Measurements from ENCODE around the gene GSTT4. TPM values are rescaled to one million over a fixed set of nuclear protein-coding genes. Genes with fewer than 3 reads are reported as not detected.

GSTT4 gene
- total RNA-seq, 4 donors from 2014 or later, result not detected

- intact Hi-C loops (cut with DNase I; ENCODE audit: low total_unique reads), result no loop called here
- H3K4me1 ChIP-seq, result peaks cover 8 to 19% (median 12%) of the 10 kb centered on the region in 4 donors
- no peak overlapping the region for H3K4me3 ChIP-seq
- H3K27ac ChIP-seq, result no peak overlapping the region
- no peak for DNase-seq
- H3K9me3 ChIP-seq, result no peaks in the 10 kb centered on the region
- no peaks in the 10 kb centered on the region for H3K36me3 ChIP-seq
- in situ Hi-C loops (cut with MboI; ENCODE audit: low pct_ligation_motif_present in 1 of 4, low pct_unique_long_range_greater_than_20kb in 1 of 4, low sequenced_read_pairs in 3 of 4), result no loop called here
- 87 to 97% methylated on average over 5 to 7 of the region's 7 CpGs for WGBS, 2 donors (ENCODE audit: low coverage in 1 of 2)
- TF ChIP-seq POLR2AphosphoS5 (IDR thresholded peaks at IDR 0.05), result no peak
- TF ChIP-seq EP300 (IDR thresholded peaks at IDR 0.05; ENCODE audit: low read depth), result no peak
- TF ChIP-seq CTCF (IDR thresholded peaks at IDR 0.05), result no peak
- no peak for TF ChIP-seq POLR2A (IDR thresholded peaks at IDR 0.05)
- no peaks in the 10 kb centered on the region for H3K27me3 ChIP-seq
Observed at GRCh38 chr22:24009227-24010017, 4.2 kb upstream of the GSTT4 start.

GRCh38 chr22:24008381-24009226 is 3.4 kb upstream of the GSTT4 start:
- TF ChIP-seq POLR2AphosphoS5 (IDR thresholded peaks at IDR 0.05) (no peak), POLR2A (IDR thresholded peaks at IDR 0.05) (no peak), EP300 (IDR thresholded peaks at IDR 0.05; ENCODE audit: low read depth) (no peak), CTCF (IDR thresholded peaks at IDR 0.05) (no peak)
- 63 to 85% methylated on average over 3 to 6 of the region's 6 CpGs for WGBS, 2 donors (ENCODE audit: low coverage in 1 of 2)
- no peak for DNase-seq
- H3K4me3 ChIP-seq, result no peak overlapping the region
- no peak overlapping the region for H3K27ac ChIP-seq
- H3K27me3 ChIP-seq, result no peaks in the 10 kb centered on the region
- intact Hi-C loops (cut with DNase I; ENCODE audit: low total_unique reads), result no loop called here
- in situ Hi-C loops (cut with MboI; ENCODE audit: low pct_ligation_motif_present in 1 of 4, low pct_unique_long_range_greater_than_20kb in 1 of 4, low sequenced_read_pairs in 3 of 4), result no loop called here
- no peaks in the 10 kb centered on the region for H3K36me3 ChIP-seq
- H3K9me3 ChIP-seq, result no peaks in the 10 kb centered on the region
- peaks cover 8 to 17% (median 12%) of the 10 kb centered on the region in 4 donors for H3K4me1 ChIP-seq

- WGBS, 2 donors (ENCODE audit: low coverage in 1 of 2), result 70% methylated on average over 1 of the region's 1 CpG; no CpG with 5 or more reads in 1 of the 2 donors
- TF ChIP-seq POLR2A (IDR thresholded peaks at IDR 0.05) (no peak), CTCF (IDR thresholded peaks at IDR 0.05) (no peak), EP300 (IDR thresholded peaks at IDR 0.05; ENCODE audit: low read depth) (no peak), POLR2AphosphoS5 (IDR thresholded peaks at IDR 0.05) (no peak)
- no peak for DNase-seq
- in situ Hi-C loops (cut with MboI; ENCODE audit: low pct_ligation_motif_present in 1 of 4, low pct_unique_long_range_greater_than_20kb in 1 of 4, low sequenced_read_pairs in 3 of 4) (no loop called here), intact Hi-C loops (cut with DNase I; ENCODE audit: low total_unique reads) (no loop called here)
- Histone ChIP-seq H3K27me3 (no peaks in the 10 kb centered on the region), H3K9me3 (no peaks in the 10 kb centered on the region), H3K36me3 (no peaks in the 10 kb centered on the region), H3K4me3 (no peak overlapping the region), H3K27ac (no peak overlapping the region), H3K4me1 (peaks cover 8 to 13% (median 11%) of the 10 kb centered on the region in 4 donors)
Observed at GRCh38 chr22:24008022-24008283, 2.7 kb upstream of the GSTT4 start.

- no peaks in the 10 kb centered on the region for H3K27me3 ChIP-seq
- no peak for DNase-seq
- no peaks in the 10 kb centered on the region for H3K9me3 ChIP-seq
- in situ Hi-C loops (cut with MboI; ENCODE audit: low pct_ligation_motif_present in 1 of 4, low pct_unique_long_range_greater_than_20kb in 1 of 4, low sequenced_read_pairs in 3 of 4), result no loop called here
- H3K36me3 ChIP-seq, result no peaks in the 10 kb centered on the region
- peaks cover 2 to 9% (median 7%) of the 10 kb centered on the region in 4 donors for H3K4me1 ChIP-seq
- 60 to 78% methylated on average over 2 to 8 of the region's 8 CpGs for WGBS, 2 donors (ENCODE audit: low coverage in 1 of 2)
- H3K27ac ChIP-seq, result no peak overlapping the region
- no peak for TF ChIP-seq EP300 (IDR thresholded peaks at IDR 0.05; ENCODE audit: low read depth)
- TF ChIP-seq CTCF (IDR thresholded peaks at IDR 0.05), result no peak
- TF ChIP-seq POLR2A (IDR thresholded peaks at IDR 0.05), result no peak
- no peak for TF ChIP-seq POLR2AphosphoS5 (IDR thresholded peaks at IDR 0.05)
- intact Hi-C loops (cut with DNase I; ENCODE audit: low total_unique reads), result no loop called here
- H3K4me3 ChIP-seq, result no peak overlapping the region
Observed at GRCh38 chr22:24007253-24008021, 2.2 kb upstream of the GSTT4 start.

Data from transverse colon (tissue), 4 donors.